Esophagus squamous epithelium (tissue), 4 donors: ENCODE measurements around the gene GSTM3.

Source experiments
- POLR2A ChIP-seq, 4 donors: fragments of 450-650 bp; IDR thresholded peaks; one replicate each; pipeline ENCODE4 v1.6.1; 2017; ENCODE audit warnings: antibody characterized with exemption in 4 of 4, mild to moderate bottlenecking in 4 of 4, moderate library complexity in 3 of 4
- TF ChIP-seq, protein P1 (sequence below), 6 experiments: fragments of 450-650 bp in 4 of 6; fragments of 200-600 bp in 2 of 6; sonication (generic) in 2 of 6; IDR thresholded peaks; one replicate each; pipeline ENCODE4 v1.5.1; 2016 to 2019; ENCODE audit warnings: antibody characterized with exemption in 6 of 6, mild to moderate bottlenecking in 4 of 6, moderate library complexity in 4 of 6

DNA sequence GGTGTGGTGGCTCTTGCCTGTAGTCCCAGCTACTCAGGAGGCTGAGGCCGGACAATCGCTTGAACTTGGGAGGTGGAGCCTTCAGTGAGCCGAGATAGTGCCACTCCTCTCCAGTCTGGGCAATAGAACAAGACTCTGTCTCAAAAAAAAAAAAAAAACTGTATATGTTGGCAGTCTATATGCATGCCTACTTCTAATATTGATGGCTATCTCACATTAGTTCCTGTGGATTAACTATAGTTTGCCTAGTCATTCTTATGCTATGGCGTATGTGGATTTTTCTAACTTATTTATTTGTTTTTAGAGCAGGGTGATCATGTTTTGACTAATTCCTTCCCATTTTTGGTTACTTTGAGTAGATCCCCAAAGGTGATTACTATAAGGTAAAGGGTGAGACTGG, 43.8 kb downstream of the GSTM3 start:
- TF ChIP-seq, protein P1, sequence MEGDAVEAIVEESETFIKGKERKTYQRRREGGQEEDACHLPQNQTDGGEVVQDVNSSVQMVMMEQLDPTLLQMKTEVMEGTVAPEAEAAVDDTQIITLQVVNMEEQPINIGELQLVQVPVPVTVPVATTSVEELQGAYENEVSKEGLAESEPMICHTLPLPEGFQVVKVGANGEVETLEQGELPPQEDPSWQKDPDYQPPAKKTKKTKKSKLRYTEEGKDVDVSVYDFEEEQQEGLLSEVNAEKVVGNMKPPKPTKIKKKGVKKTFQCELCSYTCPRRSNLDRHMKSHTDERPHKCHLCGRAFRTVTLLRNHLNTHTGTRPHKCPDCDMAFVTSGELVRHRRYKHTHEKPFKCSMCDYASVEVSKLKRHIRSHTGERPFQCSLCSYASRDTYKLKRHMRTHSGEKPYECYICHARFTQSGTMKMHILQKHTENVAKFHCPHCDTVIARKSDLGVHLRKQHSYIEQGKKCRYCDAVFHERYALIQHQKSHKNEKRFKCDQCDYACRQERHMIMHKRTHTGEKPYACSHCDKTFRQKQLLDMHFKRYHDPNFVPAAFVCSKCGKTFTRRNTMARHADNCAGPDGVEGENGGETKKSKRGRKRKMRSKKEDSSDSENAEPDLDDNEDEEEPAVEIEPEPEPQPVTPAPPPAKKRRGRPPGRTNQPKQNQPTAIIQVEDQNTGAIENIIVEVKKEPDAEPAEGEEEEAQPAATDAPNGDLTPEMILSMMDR (IDR thresholded peaks at IDR 0.05) = no peak
- TF ChIP-seq POLR2A (IDR thresholded peaks at IDR 0.05) = no peak
